Activated CD4-positive, alpha-beta memory T cell treated with anti-CD3 and anti-CD28 coated beads for 36 hours (primary cell): ENCODE results near the gene ATXN7. TPM values are rescaled to one million over a fixed set of nuclear protein-coding genes. Genes with fewer than 3 reads are reported as not detected.

Source experiments
- CTCF ChIA-PET: fragments of 350-600 bp; sonication (Branson Sonifier 250); formaldehyde crosslinking; loops from one replicate; lab custom pipeline; 2021; ENCODE audit warnings: antibody characterized with exemption, inconsistent platforms; lab: Charles Lee
- POLR2A ChIA-PET: fragments of 350-600 bp; sonication (Branson Sonifier 250); formaldehyde crosslinking; loops from one replicate; lab custom pipeline; 2021; ENCODE audit warnings: antibody characterized with exemption; lab: Charles Lee
- DNase-seq: peaks from one replicate; pipeline ENCODE4 v3.0.0-alpha.2; 2020
- H3K27ac Mint-ChIP-seq: one replicate; pipeline ENCODE4 v1.8.0; 2021; ENCODE audit warnings: mixed read lengths
- H3K27me3 Mint-ChIP-seq: one replicate; pipeline ENCODE4 v1.8.0; 2021; ENCODE audit warnings: mixed read lengths
- H3K36me3 Mint-ChIP-seq: one replicate; pipeline ENCODE4 v1.8.0; 2021; ENCODE audit warnings: mixed read lengths
- H3K4me1 Mint-ChIP-seq: one replicate; pipeline ENCODE4 v1.8.0; 2021; ENCODE audit warnings: low read depth, mixed read lengths
- H3K4me3 Mint-ChIP-seq: one replicate; pipeline ENCODE4 v1.8.0; 2021; ENCODE audit warnings: mild to moderate bottlenecking, mixed read lengths
- H3K9me3 Mint-ChIP-seq: one replicate; pipeline ENCODE4 v1.8.0; 2021; ENCODE audit warnings: mixed read lengths
- intact Hi-C: fragments of 100-400 bp; cut with micrococcal nuclease; formaldehyde crosslinking; loops from one replicate; pipeline ENCODE4 v1.15.1; 2023
- total RNA-seq, 2 experiments: library from RNA; stranded (reverse); gene quantifications; one replicate each; pipeline ENCODE4 v1.2.3, GENCODE V29; 2021

ATXN7 gene
- total RNA-seq, 2 experiments from 2014 or later = 26.3 to 29.4 TPM

GRCh38 chr3:63845215-63845614 is 18.5 kb upstream of the ATXN7 start:
- H3K36me3 Mint-ChIP-seq = peaks cover 6% of the 10 kb centered on the region
- CTCF ChIA-PET = no interaction called here
- intact Hi-C loops = no loop called here
- no peaks in the 10 kb centered on the region for H3K4me1 Mint-ChIP-seq
- no peaks in the 10 kb centered on the region for H3K27me3 Mint-ChIP-seq
- H3K9me3 Mint-ChIP-seq = no peaks in the 10 kb centered on the region
- DNase-seq = no peak
- H3K27ac Mint-ChIP-seq = no peak overlapping the region
- POLR2A ChIA-PET = no interaction called here
- H3K4me3 Mint-ChIP-seq = no peak overlapping the region

GRCh38 chr3:63847718-63848450 is 15.8 kb upstream of the ATXN7 start:
- no peak for DNase-seq
- Mint-ChIP-seq H3K9me3 (no peaks in the 10 kb centered on the region), H3K4me3 (no peak overlapping the region), H3K36me3 (peaks cover 4% of the 10 kb centered on the region), H3K27ac (no peak overlapping the region), H3K27me3 (no peaks in the 10 kb centered on the region), H3K4me1 (no peaks in the 10 kb centered on the region)
- CTCF ChIA-PET = no interaction called here
- POLR2A ChIA-PET = no interaction called here
- intact Hi-C loops = no loop called here

DNA sequence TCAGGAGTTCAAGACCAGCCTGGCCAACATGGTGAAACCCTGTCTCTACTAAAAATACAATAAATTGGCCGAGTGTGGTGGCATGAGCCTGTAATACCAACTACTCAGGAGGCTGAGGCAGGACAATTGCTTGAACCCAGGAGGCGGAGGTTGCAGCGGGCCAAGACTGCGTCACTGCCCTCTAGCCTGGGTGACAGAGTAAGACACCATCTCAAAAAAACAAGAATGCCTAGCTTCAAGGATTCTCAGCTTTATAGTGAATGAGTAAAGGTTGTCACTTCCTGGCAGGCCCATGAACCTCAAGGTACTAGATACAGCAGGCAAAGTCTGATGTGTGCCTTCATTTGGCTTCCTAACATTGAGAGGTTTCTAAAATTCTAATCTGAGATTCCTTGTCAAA is 14.5 kb upstream of the ATXN7 start:
- intact Hi-C loops = no loop called here
- ChIA-PET CTCF (no interaction called here), POLR2A (no interaction called here)
- no peak for DNase-seq
- Mint-ChIP-seq H3K4me1 (no peaks in the 10 kb centered on the region), H3K9me3 (no peaks in the 10 kb centered on the region), H3K27ac (no peak overlapping the region), H3K36me3 (no peaks in the 10 kb centered on the region), H3K4me3 (no peak overlapping the region), H3K27me3 (no peaks in the 10 kb centered on the region)

- H3K4me1 Mint-ChIP-seq = peaks cover 11% of the 10 kb centered on the region
- H3K36me3 Mint-ChIP-seq = no peaks in the 10 kb centered on the region
- no peaks in the 10 kb centered on the region for H3K9me3 Mint-ChIP-seq
- DNase-seq = no peak
- H3K4me3 Mint-ChIP-seq = no peak overlapping the region
- H3K27ac Mint-ChIP-seq = no peak overlapping the region
- H3K27me3 Mint-ChIP-seq = no peaks in the 10 kb centered on the region
- intact Hi-C loops = no loop called here
- POLR2A ChIA-PET = no interaction called here
- CTCF ChIA-PET = no interaction called here
Measured at GRCh38 chr3:63851287-63851686, 12.4 kb upstream of the ATXN7 start.

DNA sequence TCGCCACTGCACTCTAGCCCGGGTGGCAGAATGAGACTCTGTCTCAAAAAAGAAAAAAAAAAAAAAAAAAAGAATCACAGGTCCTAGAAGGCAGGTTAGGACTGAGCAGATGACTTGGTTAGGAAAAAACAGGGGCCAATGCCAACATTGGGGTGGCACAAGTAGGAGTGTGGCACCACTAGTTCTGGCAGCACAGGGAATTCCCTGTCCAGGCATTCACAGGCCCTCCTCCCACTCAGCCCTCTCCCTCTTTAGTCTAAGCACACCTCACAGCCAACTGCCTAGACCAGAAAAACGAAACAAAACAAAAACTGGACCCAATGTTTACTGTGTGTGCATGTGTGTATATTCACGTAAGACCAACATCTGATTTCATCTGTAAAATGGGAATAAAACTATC is 10.6 kb upstream of the ATXN7 start:
- Mint-ChIP-seq H3K27ac (no peak overlapping the region), H3K4me1 (peaks cover 16% of the 10 kb centered on the region), H3K4me3 (no peak overlapping the region), H3K9me3 (no peaks in the 10 kb centered on the region), H3K27me3 (no peaks in the 10 kb centered on the region), H3K36me3 (peaks cover 1% of the 10 kb centered on the region)
- intact Hi-C loops = no loop called here
- POLR2A ChIA-PET = no interaction called here
- DNase-seq = no peak
- CTCF ChIA-PET = no interaction called here

DNA sequence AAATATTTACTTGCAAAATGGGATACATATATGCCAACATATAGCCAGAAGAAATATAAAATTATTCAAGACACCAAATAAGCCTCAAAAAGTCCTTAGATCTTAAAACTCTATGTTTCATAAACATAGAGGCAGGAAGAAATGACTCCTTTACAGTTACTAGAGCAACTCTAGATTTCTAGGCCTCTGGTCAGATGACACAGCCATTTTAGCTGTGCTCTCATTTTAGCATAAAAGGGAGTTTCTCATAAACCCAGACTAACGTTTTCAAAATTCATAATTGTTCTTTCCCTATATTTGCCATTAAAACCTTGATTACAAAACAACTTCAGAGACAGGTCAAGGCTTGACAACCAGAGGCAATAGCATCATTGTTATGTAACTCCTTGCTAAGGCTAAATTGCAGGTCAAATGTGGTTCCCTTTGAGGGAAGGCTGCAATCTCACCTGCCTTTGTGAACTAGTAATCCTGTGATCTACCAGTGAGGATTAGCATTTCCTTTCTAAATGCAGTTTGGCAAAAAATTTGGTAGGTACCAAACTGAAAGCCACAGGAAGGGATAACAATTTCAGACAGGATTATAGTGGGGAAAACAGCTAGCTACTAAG is 8.2 kb upstream of the ATXN7 start:
- H3K4me3 Mint-ChIP-seq = no peak overlapping the region
- H3K4me1 Mint-ChIP-seq = peaks cover 16% of the 10 kb centered on the region
- no peaks in the 10 kb centered on the region for H3K27me3 Mint-ChIP-seq
- peak overlapping the region; percentile 50 for H3K27ac Mint-ChIP-seq
- intact Hi-C loops = no loop called here
- no peak for DNase-seq
- ChIA-PET CTCF (no interaction called here), POLR2A (no interaction called here)
- no peaks in the 10 kb centered on the region for H3K9me3 Mint-ChIP-seq
- H3K36me3 Mint-ChIP-seq = peaks cover 1% of the 10 kb centered on the region

DNA sequence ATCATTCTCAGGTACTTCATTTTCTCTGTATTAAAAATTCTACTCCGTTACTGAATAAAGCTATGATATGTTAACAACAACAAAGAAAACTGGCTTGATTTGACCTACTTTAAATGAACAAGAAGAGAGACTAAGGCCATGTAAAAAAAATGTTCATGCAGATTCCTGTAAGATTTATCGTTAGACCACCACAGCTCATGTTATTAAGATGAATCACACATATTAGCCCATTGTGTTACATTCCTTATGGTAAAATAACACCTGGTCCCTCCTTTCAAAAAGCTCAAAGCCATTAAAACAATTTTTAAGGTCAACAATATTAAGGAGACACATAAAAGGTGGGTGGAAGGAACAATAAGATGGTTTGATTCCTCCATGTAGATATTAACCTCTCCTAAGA is 6.4 kb upstream of the ATXN7 start:
- intact Hi-C loops = no loop called here
- no peak overlapping the region for H3K27ac Mint-ChIP-seq
- H3K36me3 Mint-ChIP-seq = peaks cover 1% of the 10 kb centered on the region
- H3K9me3 Mint-ChIP-seq = no peaks in the 10 kb centered on the region
- H3K27me3 Mint-ChIP-seq = no peaks in the 10 kb centered on the region
- POLR2A ChIA-PET = no interaction called here
- H3K4me3 Mint-ChIP-seq = no peak overlapping the region
- no peak for DNase-seq
- CTCF ChIA-PET = no interaction called here
- H3K4me1 Mint-ChIP-seq = peaks cover 29% of the 10 kb centered on the region

GRCh38 chr3:63860776-63861175 is 2.9 kb upstream of the ATXN7 start:
- H3K4me1 Mint-ChIP-seq = peaks cover 37% of the 10 kb centered on the region
- intact Hi-C loops = loop anchor here (5.0 kb wide), 2 partner anchors 107 to 162 kb away; partner anchors contain the start of gene PSMD6
- no peak overlapping the region for H3K27ac Mint-ChIP-seq
- CTCF ChIA-PET = interaction anchor here (1.0 kb wide), 1 partner anchor 49 kb away, joined by 3 read pairs; no protein-coding TSS in a partner anchor
- H3K27me3 Mint-ChIP-seq = no peaks in the 10 kb centered on the region
- no peaks in the 10 kb centered on the region for H3K9me3 Mint-ChIP-seq
- peaks cover 16% of the 10 kb centered on the region for H3K36me3 Mint-ChIP-seq
- POLR2A ChIA-PET = no interaction called here
- DNase-seq = no peak
- H3K4me3 Mint-ChIP-seq = no peak overlapping the region

GRCh38 chr3:63861306-63861705 is 2.4 kb upstream of the ATXN7 start:
- peaks cover 18% of the 10 kb centered on the region for H3K36me3 Mint-ChIP-seq
- H3K9me3 Mint-ChIP-seq = no peaks in the 10 kb centered on the region
- H3K27ac Mint-ChIP-seq = no peak overlapping the region
- intact Hi-C loops = loop anchor here (5.0 kb wide), 2 partner anchors 106 to 161 kb away; partner anchors contain the start of gene PSMD6
- ChIA-PET CTCF (no interaction called here), POLR2A (no interaction called here)
- no peak overlapping the region for H3K4me3 Mint-ChIP-seq
- no peaks in the 10 kb centered on the region for H3K27me3 Mint-ChIP-seq
- peaks cover 37% of the 10 kb centered on the region for H3K4me1 Mint-ChIP-seq
- no peak for DNase-seq

DNA sequence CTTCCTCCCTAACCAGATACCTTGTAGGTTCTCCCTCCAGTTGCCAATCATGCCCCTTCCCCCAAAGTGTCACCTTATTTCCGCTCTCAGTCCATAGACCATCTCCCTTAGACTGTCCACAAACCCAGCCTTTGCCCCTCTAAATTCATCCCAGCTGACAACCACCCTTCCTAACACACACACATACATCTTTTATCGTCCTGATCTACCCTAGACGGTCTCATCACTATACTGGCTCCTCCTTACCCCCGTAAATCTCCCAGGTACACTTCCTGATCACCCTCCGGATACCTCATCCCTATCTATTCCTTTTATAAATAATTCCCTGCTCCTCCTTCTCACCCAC is 890 bp upstream of the ATXN7 start:
- CTCF ChIA-PET = interaction anchor here (0.9 kb wide), 1 partner anchor 117 kb away, joined by 3 read pairs; no protein-coding TSS in a partner anchor
- DNase-seq = no peak
- H3K36me3 Mint-ChIP-seq = peaks cover 21% of the 10 kb centered on the region

GRCh38 chr3:63864008-63864964 is 619 bp downstream of the ATXN7 start:
- peak; percentile 56 for DNase-seq
- ChIA-PET POLR2A (interaction anchor here (0.6 to 1.7 kb wide), 2 partner anchors 30 to 47 kb away, joined by 3 to 10 read pairs; partner anchors contain the start of gene SCAANT1), CTCF (interaction anchor here (1.1 kb wide), 1 partner anchor 97 kb away, joined by 3 read pairs; no protein-coding TSS in a partner anchor)
- peak overlapping the region; percentile 93 for H3K27ac Mint-ChIP-seq
- peaks cover 51% of the 10 kb centered on the region for H3K4me1 Mint-ChIP-seq
- intact Hi-C loops = loop anchor here (1.0 to 5.0 kb wide), 3 partner anchors 47 to 158 kb away; partner anchors contain the start of gene PSMD6
- H3K36me3 Mint-ChIP-seq = peaks cover 21% of the 10 kb centered on the region
- no peaks in the 10 kb centered on the region for H3K27me3 Mint-ChIP-seq
- H3K4me3 Mint-ChIP-seq = peak overlapping the region; percentile 92
- H3K9me3 Mint-ChIP-seq = no peaks in the 10 kb centered on the region

More for the DNA sequence above, 890 bp upstream of the ATXN7 start:
- Mint-ChIP-seq H3K9me3 (no peaks in the 10 kb centered on the region), H3K27ac (peak overlapping the region; percentile 90), H3K4me1 (peaks cover 39% of the 10 kb centered on the region), H3K27me3 (no peaks in the 10 kb centered on the region), H3K4me3 (peak overlapping the region; percentile 71)
- POLR2A ChIA-PET = interaction anchor here (0.6 kb wide), 1 partner anchor 133 kb away, joined by 3 read pairs; no protein-coding TSS in a partner anchor
- intact Hi-C loops = loop anchor here (5.0 kb wide), 2 partner anchors 105 to 160 kb away; partner anchors contain the start of gene PSMD6
